HepG2 (cell line): ENCODE data around the gene SEMA7A. TPM values are rescaled to one million over a fixed set of nuclear protein-coding genes. Genes with fewer than 3 reads are reported as not detected.

Source experiments
- DR1 ChIP-seq: sonication (generic); formaldehyde crosslinking; IDR thresholded peaks from 2 replicates; pipeline ENCODE4 v1.8.0; 2021; ENCODE audit warnings: mild to moderate bottlenecking, missing genetic modification reagents, inconsistent platforms
- FOSL2 ChIP-seq: sonication (generic); formaldehyde crosslinking; IDR thresholded peaks from 2 replicates; pipeline ENCODE4 v1.4.0; 2020; ENCODE audit warnings: missing genetic modification reagents
- IKZF4 ChIP-seq: sonication (generic); formaldehyde crosslinking; IDR thresholded peaks from 2 replicates; pipeline ENCODE4 v1.5.1; 2020; ENCODE audit warnings: borderline replicate concordance, mild to moderate bottlenecking, low read depth, missing genetic modification reagents; ENCODE audit errors: not compliant biosample characterization
- JUNB ChIP-seq: sonication (generic); formaldehyde crosslinking; IDR thresholded peaks from 2 replicates; pipeline ENCODE4 v1.8.0; 2022; ENCODE audit warnings: missing genetic modification reagents, mild to moderate bottlenecking, borderline replicate concordance
- KLF6 ChIP-seq: IDR thresholded peaks from 2 replicates; pipeline ENCODE4 v1.8.0; 2016; ENCODE audit warnings: missing biosample characterization, missing genetic modification reagents
- NCOA2 ChIP-seq: sonication (generic); formaldehyde crosslinking; IDR thresholded peaks from 2 replicates; pipeline ENCODE4 v1.8.0; 2022; ENCODE audit warnings: inconsistent platforms
- NFATC3 ChIP-seq: sonication (generic); formaldehyde crosslinking; IDR thresholded peaks from 2 replicates; pipeline ENCODE4 v1.5.1; 2020; ENCODE audit warnings: mild to moderate bottlenecking, missing genetic modification reagents
- PHF21A ChIP-seq: sonication (generic); formaldehyde crosslinking; IDR thresholded peaks from 2 replicates; pipeline ENCODE4 v1.5.0; 2020; ENCODE audit warnings: mild to moderate bottlenecking, missing genetic modification reagents
- SRSF9 ChIP-seq: fragments of 200-400 bp; formaldehyde crosslinking; IDR thresholded peaks from 2 replicates; pipeline ENCODE4 v1.6.1; 2018; ENCODE audit warnings: borderline replicate concordance, mild to moderate bottlenecking, low read depth, low read length; ENCODE audit not compliant: insufficient read depth, poor library complexity, severe bottlenecking
- ZBTB20 ChIP-seq: sonication (generic); formaldehyde crosslinking; IDR thresholded peaks from 2 replicates; pipeline ENCODE4 v1.8.1; 2023; ENCODE audit warnings: missing genetic modification reagents, low read depth, mild to moderate bottlenecking, borderline replicate concordance
- ZNF446 ChIP-seq: sonication (generic); formaldehyde crosslinking; IDR thresholded peaks from 2 replicates; pipeline ENCODE4 v1.5.0; 2020; ENCODE audit warnings: mild to moderate bottlenecking, missing genetic modification reagents
- polyA plus RNA-seq, 8 experiments: library from polyadenylated mRNA; depleted of rRNA in 3 of 8; stranded (reverse) in 7 of 8; unstranded in 1 of 8; fragments of >200 nt; fragmentation: Illumina TruSeq in 4 of 8; extraction: Trizol in 4 of 8; gene quantifications; 2 replicates each; pipeline versions ENCODE4 v1.2.1 to v1.2.3, GENCODE V29; 2011 to 2016; ENCODE audit warnings: low read depth in 4 of 8, missing spikeins in 1 of 8, mixed read lengths in 1 of 8; ENCODE audit not compliant: insufficient read depth in 1 of 8
- total RNA-seq, 5 experiments: library from RNA; depleted of rRNA; stranded (reverse); fragments of >200 nt; fragmentation: Illumina TruSeq; extraction: Trizol; gene quantifications; 2 replicates each; pipeline ENCODE4 v1.2.3, GENCODE V29; 2016; ENCODE audit warnings: low read depth in 1 of 5
- TF ChIP-seq, protein P1 (sequence below): sonication (generic); formaldehyde crosslinking; IDR thresholded peaks from 2 replicates; pipeline ENCODE4 v1.5.1; 2020; ENCODE audit warnings: missing genetic modification reagents, mild to moderate bottlenecking, borderline replicate concordance
- TF ChIP-seq, protein P2 (sequence below): IDR thresholded peaks from 2 replicates; pipeline ENCODE4 v1.6.1; 2016; ENCODE audit warnings: missing compliant biosample characterization, missing genetic modification reagents, borderline replicate concordance
- TF ChIP-seq, protein P3 (sequence below): sonication (generic); formaldehyde crosslinking; conservative IDR thresholded peaks from 2 replicates; pipeline ENCODE4 v1.4.0; 2020; ENCODE audit warnings: mild to moderate bottlenecking, missing genetic modification reagents, moderate library complexity
- TF ChIP-seq, protein P4 (sequence below), 2 experiments: sonication (generic) in 1 of 2; formaldehyde crosslinking in 1 of 2; IDR thresholded peaks; 2 replicates each; pipeline versions ENCODE4 v1.5.1 to v1.6.1; 2011 to 2020; ENCODE audit warnings: borderline replicate concordance in 1 of 2, low read depth in 1 of 2, low read length in 1 of 2, mild to moderate bottlenecking in 1 of 2, missing genetic modification reagents in 1 of 2, moderate library complexity in 1 of 2
- TF ChIP-seq, protein P5 (sequence below): sonication (generic); formaldehyde crosslinking; IDR thresholded peaks from 2 replicates; pipeline ENCODE4 v1.5.0; 2020; ENCODE audit warnings: missing genetic modification reagents

Gene SEMA7A
- total and polyA plus RNA-seq, 2 of the 13 experiments (the other 11 are each of a cell fraction or from before 2014, with no cell fraction given): 9.0 to 15.8 TPM

DNA sequence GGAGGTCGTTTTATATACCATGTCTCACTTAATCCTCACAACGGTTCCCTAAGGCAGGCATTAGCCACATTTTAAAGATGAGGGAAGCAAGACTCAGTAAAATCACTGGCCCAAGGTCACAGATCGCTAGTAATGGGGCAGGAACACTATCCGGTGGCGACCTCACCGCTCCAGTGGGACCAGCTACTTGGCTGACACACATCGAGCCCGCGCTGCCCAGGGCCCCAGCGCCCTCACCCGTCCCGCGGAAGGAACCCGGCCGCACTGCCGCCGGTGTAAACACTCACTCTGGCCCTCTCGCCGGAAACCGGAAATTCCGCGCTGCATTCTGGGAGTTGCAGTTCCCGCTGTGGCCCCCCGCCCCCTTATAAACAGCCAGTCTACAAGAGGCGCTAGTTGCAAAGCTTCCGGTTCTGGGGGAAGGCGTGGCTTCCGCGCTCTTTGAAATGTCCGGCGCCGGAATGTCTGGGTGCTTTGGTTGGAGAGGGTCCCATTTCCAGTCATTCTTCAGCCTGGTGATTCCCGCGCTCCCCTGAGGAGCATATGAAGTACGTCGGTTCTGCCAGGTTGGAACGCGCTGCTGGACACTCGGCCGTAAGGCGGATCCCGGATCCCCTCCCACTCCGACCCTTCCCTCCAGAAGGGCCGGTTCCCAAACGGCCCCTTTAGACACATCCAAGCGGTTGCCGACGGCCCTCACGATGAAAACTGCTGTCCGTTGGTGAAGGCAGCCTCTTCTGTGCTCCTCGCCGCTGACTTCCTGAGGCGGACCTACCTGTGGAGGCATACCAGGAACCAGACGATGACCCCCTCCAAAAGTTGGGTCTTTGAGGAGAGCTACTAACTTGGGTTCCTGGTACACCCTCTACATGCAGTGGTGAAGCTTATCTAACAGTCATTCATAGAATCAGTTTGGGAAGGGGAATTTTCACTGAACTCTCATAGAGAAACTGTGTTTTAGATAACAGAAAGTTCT is 27.4 kb upstream of the SEMA7A start, which contains the start of gene UBL7 (continued):
- TF ChIP-seq, protein P1, sequence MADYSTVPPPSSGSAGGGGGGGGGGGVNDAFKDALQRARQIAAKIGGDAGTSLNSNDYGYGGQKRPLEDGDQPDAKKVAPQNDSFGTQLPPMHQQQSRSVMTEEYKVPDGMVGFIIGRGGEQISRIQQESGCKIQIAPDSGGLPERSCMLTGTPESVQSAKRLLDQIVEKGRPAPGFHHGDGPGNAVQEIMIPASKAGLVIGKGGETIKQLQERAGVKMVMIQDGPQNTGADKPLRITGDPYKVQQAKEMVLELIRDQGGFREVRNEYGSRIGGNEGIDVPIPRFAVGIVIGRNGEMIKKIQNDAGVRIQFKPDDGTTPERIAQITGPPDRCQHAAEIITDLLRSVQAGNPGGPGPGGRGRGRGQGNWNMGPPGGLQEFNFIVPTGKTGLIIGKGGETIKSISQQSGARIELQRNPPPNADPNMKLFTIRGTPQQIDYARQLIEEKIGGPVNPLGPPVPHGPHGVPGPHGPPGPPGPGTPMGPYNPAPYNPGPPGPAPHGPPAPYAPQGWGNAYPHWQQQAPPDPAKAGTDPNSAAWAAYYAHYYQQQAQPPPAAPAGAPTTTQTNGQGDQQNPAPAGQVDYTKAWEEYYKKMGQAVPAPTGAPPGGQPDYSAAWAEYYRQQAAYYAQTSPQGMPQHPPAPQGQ: no peak
- TF ChIP-seq, protein P2, sequence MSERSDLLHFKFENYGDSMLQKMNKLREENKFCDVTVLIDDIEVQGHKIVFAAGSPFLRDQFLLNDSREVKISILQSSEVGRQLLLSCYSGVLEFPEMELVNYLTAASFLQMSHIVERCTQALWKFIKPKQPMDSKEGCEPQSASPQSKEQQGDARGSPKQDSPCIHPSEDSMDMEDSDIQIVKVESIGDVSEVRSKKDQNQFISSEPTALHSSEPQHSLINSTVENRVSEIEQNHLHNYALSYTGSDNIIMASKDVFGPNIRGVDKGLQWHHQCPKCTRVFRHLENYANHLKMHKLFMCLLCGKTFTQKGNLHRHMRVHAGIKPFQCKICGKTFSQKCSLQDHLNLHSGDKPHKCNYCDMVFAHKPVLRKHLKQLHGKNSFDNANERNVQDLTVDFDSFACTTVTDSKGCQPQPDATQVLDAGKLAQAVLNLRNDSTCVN (CRISPR knock-in tag): peak; percentile 66
- TF ChIP-seq IKZF4 (CRISPR knock-in tag) (no peak), DR1 (CRISPR knock-in tag) (peak; percentile 79; the same call in 1 of the 2 replicates), FOSL2 (CRISPR knock-in tag) (peak; percentile 58), JUNB (no peak), KLF6 (CRISPR knock-in tag) (peak; percentile 62; the same call in 1 of the 2 replicates), NFATC3 (CRISPR knock-in tag) (no peak; the same call in 1 of the 2 replicates), SRSF9 (no peak), ZBTB20 (CRISPR knock-in tag) (0 out of 2 replicates have a peak, but pooled peaks have one; percentile 67), PHF21A (CRISPR knock-in tag) (peak; percentile 88), ZNF446 (no peak; the same call in 1 of the 2 replicates), NCOA2 (CRISPR knock-in tag) (no peak; the same call in 1 of the 2 replicates)
- TF ChIP-seq, protein P3, sequence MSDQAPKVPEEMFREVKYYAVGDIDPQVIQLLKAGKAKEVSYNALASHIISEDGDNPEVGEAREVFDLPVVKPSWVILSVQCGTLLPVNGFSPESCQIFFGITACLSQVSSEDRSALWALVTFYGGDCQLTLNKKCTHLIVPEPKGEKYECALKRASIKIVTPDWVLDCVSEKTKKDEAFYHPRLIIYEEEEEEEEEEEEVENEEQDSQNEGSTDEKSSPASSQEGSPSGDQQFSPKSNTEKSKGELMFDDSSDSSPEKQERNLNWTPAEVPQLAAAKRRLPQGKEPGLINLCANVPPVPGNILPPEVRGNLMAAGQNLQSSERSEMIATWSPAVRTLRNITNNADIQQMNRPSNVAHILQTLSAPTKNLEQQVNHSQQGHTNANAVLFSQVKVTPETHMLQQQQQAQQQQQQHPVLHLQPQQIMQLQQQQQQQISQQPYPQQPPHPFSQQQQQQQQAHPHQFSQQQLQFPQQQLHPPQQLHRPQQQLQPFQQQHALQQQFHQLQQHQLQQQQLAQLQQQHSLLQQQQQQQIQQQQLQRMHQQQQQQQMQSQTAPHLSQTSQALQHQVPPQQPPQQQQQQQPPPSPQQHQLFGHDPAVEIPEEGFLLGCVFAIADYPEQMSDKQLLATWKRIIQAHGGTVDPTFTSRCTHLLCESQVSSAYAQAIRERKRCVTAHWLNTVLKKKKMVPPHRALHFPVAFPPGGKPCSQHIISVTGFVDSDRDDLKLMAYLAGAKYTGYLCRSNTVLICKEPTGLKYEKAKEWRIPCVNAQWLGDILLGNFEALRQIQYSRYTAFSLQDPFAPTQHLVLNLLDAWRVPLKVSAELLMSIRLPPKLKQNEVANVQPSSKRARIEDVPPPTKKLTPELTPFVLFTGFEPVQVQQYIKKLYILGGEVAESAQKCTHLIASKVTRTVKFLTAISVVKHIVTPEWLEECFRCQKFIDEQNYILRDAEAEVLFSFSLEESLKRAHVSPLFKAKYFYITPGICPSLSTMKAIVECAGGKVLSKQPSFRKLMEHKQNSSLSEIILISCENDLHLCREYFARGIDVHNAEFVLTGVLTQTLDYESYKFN (CRISPR knock-in tag): peak; percentile 72
- TF ChIP-seq, protein P4, sequence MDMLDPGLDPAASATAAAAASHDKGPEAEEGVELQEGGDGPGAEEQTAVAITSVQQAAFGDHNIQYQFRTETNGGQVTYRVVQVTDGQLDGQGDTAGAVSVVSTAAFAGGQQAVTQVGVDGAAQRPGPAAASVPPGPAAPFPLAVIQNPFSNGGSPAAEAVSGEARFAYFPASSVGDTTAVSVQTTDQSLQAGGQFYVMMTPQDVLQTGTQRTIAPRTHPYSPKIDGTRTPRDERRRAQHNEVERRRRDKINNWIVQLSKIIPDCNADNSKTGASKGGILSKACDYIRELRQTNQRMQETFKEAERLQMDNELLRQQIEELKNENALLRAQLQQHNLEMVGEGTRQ (IDR thresholded peaks at IDR 0.05; ENCODE audit: low read depth, low read length): no peak
- TF ChIP-seq, protein P4 (CRISPR knock-in tag; IDR thresholded peaks at IDR 0.05; ENCODE audit: borderline replicate concordance): no peak
- TF ChIP-seq, protein P5, sequence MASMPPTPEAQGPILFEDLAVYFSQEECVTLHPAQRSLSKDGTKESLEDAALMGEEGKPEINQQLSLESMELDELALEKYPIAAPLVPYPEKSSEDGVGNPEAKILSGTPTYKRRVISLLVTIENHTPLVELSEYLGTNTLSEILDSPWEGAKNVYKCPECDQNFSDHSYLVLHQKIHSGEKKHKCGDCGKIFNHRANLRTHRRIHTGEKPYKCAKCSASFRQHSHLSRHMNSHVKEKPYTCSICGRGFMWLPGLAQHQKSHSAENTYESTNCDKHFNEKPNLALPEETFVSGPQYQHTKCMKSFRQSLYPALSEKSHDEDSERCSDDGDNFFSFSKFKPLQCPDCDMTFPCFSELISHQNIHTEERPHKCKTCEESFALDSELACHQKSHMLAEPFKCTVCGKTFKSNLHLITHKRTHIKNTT (CRISPR knock-in tag): no peak
